HG02610 (cell line): ENCODE measurements around the gene SYT1.

Experiments used
- ATAC-seq: cut with Tn5 transposase; IDR thresholded peaks from one replicate; pipeline ENCODE4 v1.9.1; 2021; ENCODE audit warnings: mild to moderate bottlenecking, moderate library complexity; ENCODE audit not compliant: unreplicated experiment

SYT1 gene

GRCh38 chr12:79267580-79267979 lies 403.0 kb downstream of the SYT1 start:
- ATAC-seq: no peak

DNA sequence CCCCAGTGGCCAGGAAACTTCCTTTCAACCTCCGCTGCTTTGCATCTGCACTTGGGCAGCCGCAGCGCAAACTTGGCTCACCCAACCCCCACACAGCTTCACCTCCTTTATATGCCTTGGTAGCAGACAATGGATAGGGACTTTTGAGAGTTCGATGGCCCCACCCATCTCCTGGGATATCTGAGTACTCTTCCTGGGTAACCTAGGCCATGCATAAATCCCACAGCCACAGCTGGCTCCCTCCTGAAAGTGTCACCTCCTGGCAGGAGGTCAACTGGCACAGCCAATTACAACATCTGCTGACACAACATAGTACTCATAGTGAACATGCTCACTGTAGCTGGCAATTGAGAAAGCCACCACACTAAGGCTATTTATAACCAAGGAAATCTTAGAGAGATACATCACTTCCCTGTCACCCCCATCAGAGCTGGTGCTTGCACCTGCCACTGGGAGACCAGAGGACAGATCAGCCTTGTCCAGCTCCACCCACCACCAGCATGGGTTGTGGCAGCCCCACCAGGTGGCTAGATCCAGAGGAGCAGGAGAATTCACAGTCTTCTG lies 410.0 kb downstream of the SYT1 start:
- ATAC-seq: peak; percentile 51

GRCh38 chr12:79275631-79276030 lies 411.1 kb downstream of the SYT1 start:
- ATAC-seq: no peak

DNA sequence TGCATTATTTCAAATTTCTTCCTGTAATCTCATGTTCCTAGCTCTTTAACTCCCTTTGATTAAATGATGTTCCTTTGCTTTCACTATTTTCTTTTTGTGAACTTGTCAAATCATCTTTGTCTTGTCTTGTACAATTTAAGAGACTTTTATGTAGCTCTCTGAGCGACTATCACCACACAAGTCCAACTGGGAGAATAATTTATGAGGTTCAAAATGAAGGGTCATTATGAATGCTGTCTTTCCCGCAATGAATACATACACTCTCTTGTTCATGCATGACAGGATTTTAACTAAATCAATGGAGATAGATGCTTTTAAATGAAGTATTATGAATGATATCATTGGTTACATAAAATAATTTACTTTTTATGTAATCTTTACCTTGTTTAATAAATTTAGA lies 418.8 kb downstream of the SYT1 start:
- no peak for ATAC-seq

DNA sequence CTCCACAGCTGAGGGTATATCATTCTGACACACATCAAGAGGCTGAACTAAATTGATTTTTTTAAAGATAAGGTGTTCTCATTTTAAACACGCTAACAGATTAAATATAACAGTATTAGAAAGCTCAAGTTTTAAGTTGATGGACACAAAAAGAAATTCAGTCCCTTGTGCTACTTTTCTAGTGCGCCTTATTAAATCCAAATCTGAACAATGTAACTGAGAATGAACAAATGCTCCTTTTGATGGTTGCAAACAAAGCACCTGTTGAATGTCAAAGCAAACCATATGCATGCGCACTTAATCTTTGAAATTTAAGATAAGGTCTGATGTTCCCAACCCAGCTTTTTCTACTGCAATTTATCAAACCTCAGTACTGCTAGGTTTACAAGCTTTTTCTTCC lies 424.3 kb downstream of the SYT1 start:
- ATAC-seq: no peak

DNA sequence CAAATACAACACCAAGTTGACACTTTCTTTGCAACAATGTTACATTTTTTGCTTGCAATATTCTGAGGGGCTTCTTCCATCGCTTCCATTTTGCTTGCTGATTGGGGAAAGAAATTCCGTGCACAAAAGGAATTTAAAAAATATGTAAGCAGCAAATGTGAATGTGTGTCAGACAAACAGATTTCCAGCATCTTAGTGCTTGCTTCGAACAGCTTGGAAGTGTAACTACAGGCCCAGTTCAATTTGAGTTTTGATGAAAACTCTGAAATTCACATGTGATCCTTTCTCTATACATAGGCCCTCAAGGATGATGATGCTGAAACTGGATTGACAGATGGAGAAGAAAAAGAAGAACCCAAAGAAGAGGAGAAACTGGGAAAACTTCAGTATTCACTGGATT lies 427.1 kb downstream of the SYT1 start:
- no peak for ATAC-seq

DNA sequence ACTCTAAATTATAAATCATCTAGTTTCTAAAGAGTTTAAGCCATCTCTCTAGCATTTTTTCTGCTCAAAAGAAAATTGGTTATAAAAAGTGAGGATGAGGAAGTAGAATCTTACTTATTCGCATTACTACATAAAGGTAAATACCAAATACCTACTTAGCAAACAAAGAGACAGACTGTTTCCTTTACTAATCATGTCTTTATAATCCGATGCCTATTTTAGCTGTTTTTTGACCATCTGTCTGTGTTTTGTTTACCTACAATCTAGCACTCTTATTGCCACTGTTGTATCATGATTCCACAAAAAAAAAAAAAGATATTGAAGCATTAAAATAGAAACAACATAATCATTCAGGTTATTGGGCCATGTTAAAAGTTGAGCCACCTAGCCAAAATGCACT lies 430.0 kb downstream of the SYT1 start:
- no peak for ATAC-seq

- no peak for ATAC-seq
These were observed 431.0 kb downstream of the SYT1 start for GRCh38 chr12:79295572-79295971.

GRCh38 chr12:79296133-79296532 lies 431.6 kb downstream of the SYT1 start:
- ATAC-seq: no peak

GRCh38 chr12:79296871-79297270 lies 432.3 kb downstream of the SYT1 start:
- ATAC-seq: no peak

DNA sequence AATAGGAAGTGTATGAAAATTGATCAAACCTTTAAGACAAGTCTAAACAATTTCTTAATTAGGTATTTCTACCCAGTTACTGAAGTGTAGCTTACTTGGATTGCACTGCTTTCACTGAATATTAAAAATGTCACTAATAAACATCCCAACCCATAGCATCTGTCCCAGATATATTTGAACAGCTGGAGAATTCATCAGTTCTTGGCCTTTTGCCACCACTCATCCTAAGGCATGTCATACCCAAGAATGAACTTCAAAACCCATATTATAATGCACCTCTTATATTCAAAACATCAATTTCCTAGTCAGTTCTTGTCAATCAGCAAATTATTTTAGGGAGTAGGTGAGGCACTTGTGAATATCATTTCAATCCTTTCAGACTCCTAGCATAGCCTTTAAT lies 433.9 kb downstream of the SYT1 start:
- no peak for ATAC-seq

DNA sequence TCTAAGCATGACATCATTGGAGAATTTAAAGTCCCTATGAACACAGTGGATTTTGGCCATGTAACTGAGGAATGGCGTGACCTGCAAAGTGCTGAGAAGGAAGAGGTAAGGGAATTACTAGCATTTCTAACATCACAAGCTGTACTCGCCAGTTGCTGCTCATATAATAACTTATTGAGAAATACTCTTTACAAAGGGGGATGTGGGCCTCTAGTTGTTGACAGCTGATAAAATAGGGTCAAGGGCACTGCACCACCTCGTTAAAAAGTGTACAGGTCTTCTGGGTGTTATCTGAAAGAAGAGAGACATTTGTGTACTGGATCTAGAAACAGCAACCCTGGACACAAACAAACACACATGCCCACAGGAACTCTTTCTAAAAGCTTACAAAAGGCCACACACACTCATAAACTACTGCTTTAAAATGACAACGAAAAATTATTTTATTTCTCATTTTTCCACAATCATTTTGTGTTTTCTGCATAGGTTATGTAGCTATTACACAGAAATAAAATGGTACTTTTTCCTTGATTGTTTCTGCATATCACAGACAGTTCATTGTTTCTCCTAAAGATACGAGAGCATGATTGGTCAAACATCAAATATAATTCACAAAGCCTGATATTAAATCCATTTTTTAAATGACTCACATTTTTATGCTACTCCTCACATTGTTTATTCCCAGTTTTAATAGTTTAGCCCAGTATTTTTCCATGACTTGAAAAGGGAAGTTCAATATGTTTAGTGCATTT lies 435.0 kb downstream of the SYT1 start:
- ATAC-seq: no peak

DNA sequence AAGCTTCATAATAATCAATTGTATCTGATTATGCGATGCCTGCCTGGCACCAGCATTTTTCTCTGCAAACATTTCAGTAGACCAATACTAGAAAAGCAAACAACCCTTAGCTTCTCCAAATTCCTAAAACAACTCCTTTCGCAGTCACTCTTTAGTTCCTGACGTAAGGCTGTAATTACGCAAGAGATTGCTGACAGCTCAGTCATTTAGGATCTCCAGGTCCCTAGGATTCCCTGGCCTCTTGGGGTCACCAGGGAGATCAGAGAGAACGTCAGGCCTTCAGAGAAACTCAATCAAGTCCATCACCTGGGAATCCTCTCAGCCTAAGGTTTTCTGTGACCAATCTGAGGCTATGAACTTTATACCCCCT lies 435.6 kb downstream of the SYT1 start:
- no peak for ATAC-seq

- ATAC-seq: no peak
These were observed 436.6 kb downstream of the SYT1 start for GRCh38 chr12:79301181-79301580.

DNA sequence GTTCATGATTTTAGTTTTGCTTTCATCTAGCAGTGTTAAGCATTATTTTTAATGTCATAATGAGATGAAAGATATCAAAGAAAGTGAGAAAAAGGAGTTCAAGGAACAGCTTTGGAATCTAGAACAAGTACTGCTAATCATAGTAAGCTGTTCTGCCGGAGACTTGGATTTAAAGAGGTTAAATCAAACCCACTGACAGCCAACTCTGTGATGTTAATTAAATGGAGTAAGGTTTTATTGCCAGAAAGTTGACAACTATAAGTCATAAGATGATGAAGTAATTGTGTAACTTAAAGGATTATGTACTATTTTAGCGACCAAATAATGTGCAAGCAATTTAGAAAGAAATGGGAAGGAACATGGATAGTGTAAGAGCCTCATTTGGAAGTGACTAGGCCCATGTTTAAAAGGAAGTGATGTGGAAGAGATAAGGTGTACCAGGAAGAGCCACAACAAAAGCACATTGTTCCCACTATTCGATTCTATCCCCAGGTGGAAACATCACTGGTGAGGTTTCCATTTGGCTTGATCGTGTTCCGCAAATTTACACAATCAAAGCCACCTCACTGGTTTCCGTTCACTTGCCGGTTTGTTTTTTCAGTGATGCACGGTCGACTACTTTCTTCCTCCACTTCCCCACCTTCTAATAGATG lies 437.7 kb downstream of the SYT1 start:
- ATAC-seq: no peak

DNA sequence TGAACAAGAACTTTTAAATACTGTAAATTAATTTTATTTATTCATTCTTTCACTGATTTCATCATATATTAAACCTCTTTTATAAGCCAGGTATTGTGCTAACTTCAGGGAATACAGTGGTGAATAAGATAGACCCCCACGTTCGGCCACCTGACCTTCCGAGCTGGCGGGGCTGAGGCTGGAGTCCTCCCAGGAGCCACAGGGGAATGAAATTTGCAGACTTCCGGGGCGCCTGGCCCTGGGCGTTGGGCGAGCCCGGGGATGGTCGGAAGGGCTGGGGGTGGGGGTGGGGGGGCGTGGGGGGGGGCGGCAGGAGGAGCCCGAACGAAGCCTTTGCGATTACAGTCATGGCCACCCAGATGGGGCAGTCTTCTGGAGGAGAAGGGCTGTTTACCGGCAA lies 442.8 kb downstream of the SYT1 start:
- no peak for ATAC-seq

DNA sequence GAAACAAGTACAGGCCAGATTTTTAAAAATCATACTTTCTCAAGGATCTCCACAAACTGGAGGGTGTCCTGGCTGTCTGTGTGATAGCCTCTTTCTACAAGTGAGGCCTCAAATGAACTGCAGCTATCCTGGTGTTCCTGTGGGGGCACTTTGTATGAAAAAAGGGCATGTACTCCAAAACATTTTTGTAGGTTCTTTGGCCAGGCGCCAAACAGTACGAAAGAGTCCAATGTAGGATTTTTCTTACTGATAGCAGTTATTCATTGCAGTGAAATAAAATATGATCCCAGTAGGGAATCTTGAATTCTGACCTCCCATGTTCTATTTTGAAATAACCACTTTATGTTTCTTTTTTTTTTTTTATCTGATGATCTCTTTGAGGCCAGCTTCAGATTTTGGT lies 444.5 kb downstream of the SYT1 start:
- no peak for ATAC-seq

DNA sequence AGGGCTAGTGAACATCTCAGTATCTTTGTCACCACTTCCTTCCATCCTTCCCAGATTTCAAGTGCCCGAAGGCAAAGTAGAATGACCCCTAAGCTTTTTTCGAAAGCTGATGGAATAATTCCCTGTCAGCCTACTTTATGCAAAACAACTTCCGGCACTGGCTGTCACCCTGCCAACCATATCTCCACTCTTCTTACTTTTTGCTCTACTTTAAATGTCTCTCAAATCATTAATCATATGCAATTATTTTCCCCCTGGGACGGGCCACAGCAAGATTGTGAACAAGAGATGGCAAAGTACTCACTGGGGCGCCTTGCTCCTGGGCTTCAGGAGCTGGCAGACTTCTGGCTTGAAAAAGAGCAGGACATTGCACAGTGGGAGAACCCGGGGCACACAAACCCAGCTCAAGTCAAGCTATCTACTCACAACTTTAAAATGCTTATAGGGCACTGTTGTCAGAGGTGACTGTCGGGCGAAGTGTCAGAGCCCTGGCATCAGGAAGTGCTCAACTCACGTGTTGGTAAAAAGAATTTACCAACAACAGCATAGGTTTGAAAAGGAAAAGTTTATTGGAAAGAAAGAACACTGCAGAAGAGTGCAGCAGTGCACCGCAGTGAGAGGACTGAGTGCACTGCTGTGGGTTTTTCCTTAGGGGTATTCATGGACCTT lies 452.7 kb downstream of the SYT1 start:
- no peak for ATAC-seq

DNA sequence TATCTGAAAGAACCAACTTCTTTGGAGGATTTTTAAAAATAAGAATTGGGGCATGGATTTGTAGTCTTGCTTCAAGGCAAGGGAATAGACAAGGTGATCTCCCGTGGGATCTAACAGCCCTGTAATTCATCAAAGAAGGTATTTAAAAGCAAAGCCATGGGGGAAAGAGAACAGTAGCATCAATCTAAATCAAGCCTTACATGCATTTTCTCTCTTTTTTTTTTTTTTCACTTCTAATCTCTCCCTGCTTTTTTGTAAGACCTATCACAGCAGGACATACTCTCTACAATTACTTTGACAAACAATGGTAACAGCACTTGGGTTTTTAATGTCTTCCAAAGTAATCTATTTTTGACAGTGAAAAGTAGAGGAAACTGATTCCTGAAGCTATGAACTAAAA lies 458.3 kb downstream of the SYT1 start:
- ATAC-seq: no peak

- no peak for ATAC-seq
These were observed 460.0 kb downstream of the SYT1 start for GRCh38 chr12:79324571-79324970.

DNA sequence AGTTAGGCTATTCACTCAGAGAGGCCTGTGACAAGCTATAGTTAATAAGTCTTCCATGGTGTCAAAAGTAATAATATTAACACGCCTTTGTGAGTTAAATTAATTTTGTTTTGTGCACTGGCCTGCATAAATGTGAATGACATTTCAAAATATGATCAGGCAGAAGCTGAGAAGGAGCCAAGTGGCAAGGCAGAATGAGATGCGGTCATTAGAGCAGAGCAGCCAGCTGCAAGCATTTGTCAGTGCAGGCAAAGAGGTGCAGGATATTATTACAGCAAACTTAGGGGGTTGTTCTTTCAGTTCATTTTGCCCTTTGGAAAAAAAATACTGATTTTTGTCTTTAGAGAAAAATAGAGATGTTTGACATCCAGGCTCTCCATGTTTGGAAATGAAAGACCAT lies 461.6 kb downstream of the SYT1 start:
- ATAC-seq: no peak

DNA sequence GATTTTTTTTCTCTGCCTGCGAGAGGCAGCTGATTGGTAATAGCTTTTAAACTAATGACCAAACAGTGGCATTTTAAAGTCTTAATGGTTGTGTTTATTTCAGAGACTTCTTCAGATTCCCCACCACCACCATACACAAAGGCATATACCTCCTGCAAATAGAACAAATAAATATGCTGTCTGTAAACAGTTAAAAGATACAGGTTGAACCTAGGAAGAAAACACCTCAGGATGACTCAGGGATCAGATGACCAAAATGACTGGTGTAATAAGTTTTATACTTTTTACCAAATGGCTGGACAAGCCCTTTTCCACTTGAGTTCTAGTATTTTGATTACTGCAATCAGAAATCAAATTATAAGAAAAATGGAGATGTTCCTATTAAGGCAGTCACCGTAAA lies 462.1 kb downstream of the SYT1 start:
- no peak for ATAC-seq
